ENCODE measurements around the gene ARID1B.

GRCh38 chr6:157097255-157097955 is 320.2 kb downstream of the ARID1B start:
- TF ChIP-seq CTCF (IDR thresholded peaks at IDR 0.05) (no peak), POLR2A (IDR thresholded peaks at IDR 0.05) (no peak)
